HL-60 (cell line): ENCODE data around the gene NKAIN2.

Experiments used
- DNase-seq, 2 experiments: peaks; one replicate each; pipeline ENCODE4 v3.0.0-alpha.2; 2010 to 2020; ENCODE audit warnings: low read depth in 1 of 2, low spot score in 1 of 2
- H3K27ac ChIP-seq: fragments of 250-450 bp; sonication (Bioruptor Pico); replicated peaks from 2 replicates; pipeline ENCODE4 v1.5.1; 2020; ENCODE audit warnings: mild to moderate bottlenecking, moderate library complexity
- H3K27me3 ChIP-seq: fragments of 250-450 bp; sonication (Bioruptor Pico); 2 replicates; pipeline ENCODE4 v1.5.1; 2021; ENCODE audit warnings: mild to moderate bottlenecking, moderate library complexity; ENCODE audit not compliant: insufficient read depth, poor library complexity, severe bottlenecking
- H3K4me3 ChIP-seq: replicated peaks from 2 replicates; pipeline ENCODE4 v1.5.1; 2011; ENCODE audit warnings: mild to moderate bottlenecking, control low read depth, low read length; ENCODE audit not compliant: insufficient read depth
- GABPA ChIP-seq: IDR thresholded peaks from 2 replicates; pipeline ENCODE4 v1.6.1; 2012; ENCODE audit warnings: low read depth
- POLR2AphosphoS5 ChIP-seq: IDR thresholded peaks from 2 replicates; pipeline ENCODE4 v1.6.1; 2012; ENCODE audit warnings: low read depth
- REST ChIP-seq: IDR thresholded peaks from 2 replicates; pipeline ENCODE4 v1.6.1; 2012; ENCODE audit warnings: low read depth; ENCODE audit not compliant: insufficient replicate concordance
- SPI1 ChIP-seq: IDR thresholded peaks from 2 replicates; pipeline ENCODE4 v1.6.1; 2012; ENCODE audit warnings: low read depth, mild to moderate bottlenecking, borderline replicate concordance
- TF ChIP-seq, protein P1 (sequence below): IDR thresholded peaks from one replicate; pipeline ENCODE4 v1.5.1; 2011; ENCODE audit warnings: low read length, control low read depth, inconsistent platforms; ENCODE audit not compliant: insufficient read depth

Gene NKAIN2

GRCh38 chr6:124668028-124668427 lies 864.4 kb downstream of the NKAIN2 start:
- Histone ChIP-seq H3K4me3 (no peak overlapping the region), H3K27me3 (no peaks in the 10 kb centered on the region), H3K27ac (no peak overlapping the region)
- DNase-seq, result no peak
- no peak for TF ChIP-seq POLR2AphosphoS5
- no peak for TF ChIP-seq REST
- TF ChIP-seq GABPA, result no peak
- TF ChIP-seq, protein P1, sequence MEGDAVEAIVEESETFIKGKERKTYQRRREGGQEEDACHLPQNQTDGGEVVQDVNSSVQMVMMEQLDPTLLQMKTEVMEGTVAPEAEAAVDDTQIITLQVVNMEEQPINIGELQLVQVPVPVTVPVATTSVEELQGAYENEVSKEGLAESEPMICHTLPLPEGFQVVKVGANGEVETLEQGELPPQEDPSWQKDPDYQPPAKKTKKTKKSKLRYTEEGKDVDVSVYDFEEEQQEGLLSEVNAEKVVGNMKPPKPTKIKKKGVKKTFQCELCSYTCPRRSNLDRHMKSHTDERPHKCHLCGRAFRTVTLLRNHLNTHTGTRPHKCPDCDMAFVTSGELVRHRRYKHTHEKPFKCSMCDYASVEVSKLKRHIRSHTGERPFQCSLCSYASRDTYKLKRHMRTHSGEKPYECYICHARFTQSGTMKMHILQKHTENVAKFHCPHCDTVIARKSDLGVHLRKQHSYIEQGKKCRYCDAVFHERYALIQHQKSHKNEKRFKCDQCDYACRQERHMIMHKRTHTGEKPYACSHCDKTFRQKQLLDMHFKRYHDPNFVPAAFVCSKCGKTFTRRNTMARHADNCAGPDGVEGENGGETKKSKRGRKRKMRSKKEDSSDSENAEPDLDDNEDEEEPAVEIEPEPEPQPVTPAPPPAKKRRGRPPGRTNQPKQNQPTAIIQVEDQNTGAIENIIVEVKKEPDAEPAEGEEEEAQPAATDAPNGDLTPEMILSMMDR, result no peak
- TF ChIP-seq SPI1, result no peak

GRCh38 chr6:124669713-124670480 lies 866.2 kb downstream of the NKAIN2 start:
- no peak overlapping the region for H3K27ac ChIP-seq
- DNase-seq, result no peak
- no peaks in the 10 kb centered on the region for H3K27me3 ChIP-seq
- TF ChIP-seq POLR2AphosphoS5, result no peak
- TF ChIP-seq SPI1, result no peak
- no peak overlapping the region for H3K4me3 ChIP-seq

DNA sequence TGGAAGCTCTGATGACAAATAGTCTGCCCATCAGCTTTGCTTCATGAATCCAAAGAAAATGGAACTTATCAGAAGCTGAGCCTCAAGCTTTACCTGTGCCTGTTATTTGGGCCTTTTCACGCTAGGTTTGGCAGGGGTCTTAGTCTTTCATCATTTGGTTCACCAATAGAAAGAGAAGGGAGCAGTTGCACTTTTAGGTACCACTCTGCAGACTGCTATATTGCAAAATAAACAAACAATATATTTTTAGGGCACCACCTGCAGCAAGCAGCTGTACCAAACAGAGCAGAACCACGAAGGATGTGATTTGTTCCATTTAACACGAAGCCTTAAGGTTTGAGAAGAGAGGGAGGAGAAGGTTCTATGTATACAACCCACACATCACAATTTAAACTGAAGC lies 867.1 kb downstream of the NKAIN2 start:
- no peak for DNase-seq
- TF ChIP-seq GABPA (no peak), REST (no peak), SPI1 (no peak), POLR2AphosphoS5 (no peak)
- TF ChIP-seq, protein P1, result no peak
- Histone ChIP-seq H3K27me3 (no peaks in the 10 kb centered on the region), H3K27ac (no peak overlapping the region), H3K4me3 (no peak overlapping the region)

DNA sequence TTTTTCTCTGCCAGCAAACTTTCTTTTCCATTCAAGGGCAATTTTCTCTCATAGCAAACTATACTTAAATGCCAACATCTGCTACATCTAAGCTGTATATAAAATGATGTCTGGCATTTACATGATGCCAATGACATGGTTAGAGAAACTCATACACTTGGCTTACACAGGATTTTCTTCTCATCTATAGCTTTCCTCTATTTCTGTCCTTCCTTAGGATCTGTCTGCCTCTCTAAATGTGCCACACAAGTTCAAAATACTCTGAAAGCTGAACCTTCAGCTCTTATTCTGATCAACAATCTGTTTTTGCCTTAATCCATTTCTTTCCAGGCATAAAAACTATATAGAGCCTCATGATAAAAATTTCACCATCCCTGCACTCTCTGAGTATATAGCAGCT lies 867.7 kb downstream of the NKAIN2 start:
- no peak overlapping the region for H3K4me3 ChIP-seq
- TF ChIP-seq GABPA, result no peak
- TF ChIP-seq REST, result no peak
- TF ChIP-seq, protein P1, result no peak
- TF ChIP-seq POLR2AphosphoS5, result no peak
- TF ChIP-seq SPI1, result no peak
- H3K27ac ChIP-seq, result no peak overlapping the region
- no peak for DNase-seq
- H3K27me3 ChIP-seq, result no peaks in the 10 kb centered on the region
